Measurements from ENCODE around the gene TWNK. TPM values are rescaled to one million over a fixed set of nuclear protein-coding genes. Genes with fewer than 3 reads are reported as not detected.
A peak's percentile ranks its signal among the peaks of the same experiment; 100 is the strongest.

Gene TWNK
- total RNA-seq, 3 donors from 2014 or later = 3.4 to 7.5 (median 5.3) TPM

GRCh38 chr10:101012525-101013364 is 25.4 kb downstream of the TWNK start:
- Histone ChIP-seq H3K4me3 (no peak overlapping the region), H3K36me3 (no peaks in the 10 kb centered on the region), H3K9me3 (no peaks in the 10 kb centered on the region), H3K27ac (peak overlapping the region; percentile 29 to 62), H3K4me1 (peaks cover 0 to 9% of the 10 kb centered on the region in 2 donors), H3K27me3 (no peaks in the 10 kb centered on the region)
- peak; percentile 82 for DNase-seq (ENCODE audit: low spot score in 2 of 2)
- intact Hi-C loops (cut with DNase I; ENCODE audit: low total_unique reads) = no loop called here
- TF ChIP-seq POLR2AphosphoS5 (IDR thresholded peaks at IDR 0.05) (peak in 1 of 3 donors; percentile 74), CTCF (IDR thresholded peaks at IDR 0.05) (peak; percentile 81 to 96 (median 94)), POLR2A (IDR thresholded peaks at IDR 0.05) (no peak)

GRCh38 chr10:101013365-101013825 is 26.1 kb downstream of the TWNK start:
- intact Hi-C loops (cut with DNase I; ENCODE audit: low total_unique reads) = no loop called here
- Histone ChIP-seq H3K27ac (peak overlapping the region; percentile 29 to 62), H3K4me1 (peaks cover 0 to 9% of the 10 kb centered on the region in 2 donors), H3K4me3 (no peak overlapping the region), H3K27me3 (no peaks in the 10 kb centered on the region), H3K9me3 (no peaks in the 10 kb centered on the region), H3K36me3 (no peaks in the 10 kb centered on the region)
- no peak for DNase-seq (ENCODE audit: low spot score in 2 of 2)
- TF ChIP-seq POLR2A (IDR thresholded peaks at IDR 0.05) = no peak
- no peak for TF ChIP-seq CTCF (IDR thresholded peaks at IDR 0.05)
- no peak for TF ChIP-seq POLR2AphosphoS5 (IDR thresholded peaks at IDR 0.05)

- no peaks in the 10 kb centered on the region for H3K9me3 ChIP-seq
- intact Hi-C loops (cut with DNase I; ENCODE audit: low total_unique reads) = no loop called here
- TF ChIP-seq POLR2A (IDR thresholded peaks at IDR 0.05) (no peak), CTCF (IDR thresholded peaks at IDR 0.05) (peak; percentile 85 to 91 (median 90)), POLR2AphosphoS5 (IDR thresholded peaks at IDR 0.05) (no peak)
- H3K4me3 ChIP-seq = no peak overlapping the region
- peaks cover 3 to 9% of the 10 kb centered on the region in 2 donors for H3K4me1 ChIP-seq
- H3K27ac ChIP-seq = no peak overlapping the region
- peak; percentile 68 to 85 for DNase-seq (ENCODE audit: low spot score in 2 of 2)
- H3K27me3 ChIP-seq = no peaks in the 10 kb centered on the region
- no peaks in the 10 kb centered on the region for H3K36me3 ChIP-seq
Measured at GRCh38 chr10:101014230-101014884, 27.0 kb downstream of the TWNK start.

GRCh38 chr10:101014966-101015581 is 27.7 kb downstream of the TWNK start:
- TF ChIP-seq POLR2A (IDR thresholded peaks at IDR 0.05) = no peak
- no peak for TF ChIP-seq POLR2AphosphoS5 (IDR thresholded peaks at IDR 0.05)
- no peak for TF ChIP-seq CTCF (IDR thresholded peaks at IDR 0.05)
- no peaks in the 10 kb centered on the region for H3K9me3 ChIP-seq
- no peak overlapping the region for H3K27ac ChIP-seq
- H3K27me3 ChIP-seq = no peaks in the 10 kb centered on the region
- no peak overlapping the region for H3K4me3 ChIP-seq
- H3K36me3 ChIP-seq = no peaks in the 10 kb centered on the region
- intact Hi-C loops (cut with DNase I; ENCODE audit: low total_unique reads) = no loop called here
- no peak for DNase-seq (ENCODE audit: low spot score in 2 of 2)
- peaks cover 3 to 9% of the 10 kb centered on the region in 2 donors for H3K4me1 ChIP-seq
